Hindlimb muscle (tissue), 1 donor: Measurements from ENCODE around the gene RFK. TPM values are rescaled to one million over a fixed set of nuclear protein-coding genes. Genes with fewer than 3 reads are reported as not detected.

Experiments used
- polyA plus RNA-seq: library from polyadenylated mRNA; unstranded; fragments of 120-200 nt; gene quantifications from one replicate; pipeline ENCODE4 v1.2.1, GENCODE V29; 2013; ENCODE audit not compliant: insufficient read length

Gene RFK
- polyA plus RNA-seq, 1 donor, result 11.3 TPM

Other genes with a start within 250 kb of the RFK start
- 3.5 TPM for gene GCNT1, start 64.8 kb upstream of the RFK start, polyA plus RNA-seq